ENCODE data around the gene NR1D1.

DNA sequence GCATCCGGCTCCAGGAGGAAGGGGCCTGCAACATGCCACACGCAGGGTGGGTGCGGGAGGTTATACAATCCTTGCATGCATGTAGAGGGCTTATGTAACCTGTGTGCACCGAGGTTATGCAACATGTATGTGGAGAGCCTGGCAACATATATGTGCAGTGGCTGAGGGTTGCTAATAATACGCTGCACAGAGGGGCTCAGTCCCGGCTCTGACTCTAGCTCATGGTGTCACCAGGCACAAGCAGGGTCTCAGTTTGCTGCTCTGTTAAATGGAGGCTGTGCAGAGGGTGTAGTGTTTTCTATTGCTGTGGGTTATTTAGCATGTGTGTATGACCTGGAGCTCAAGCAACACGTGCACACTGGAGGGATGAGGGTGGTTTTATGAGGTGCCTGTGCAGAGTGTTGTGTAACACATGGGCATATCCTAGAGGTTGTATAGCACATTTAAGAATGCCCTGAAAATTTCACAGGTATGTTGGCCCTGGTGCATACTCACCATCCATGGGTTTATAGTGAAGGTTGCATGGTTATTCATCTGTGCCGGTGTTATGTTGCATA, 24.4 kb downstream of the NR1D1 start:
- TF ChIP-seq, protein P1, sequence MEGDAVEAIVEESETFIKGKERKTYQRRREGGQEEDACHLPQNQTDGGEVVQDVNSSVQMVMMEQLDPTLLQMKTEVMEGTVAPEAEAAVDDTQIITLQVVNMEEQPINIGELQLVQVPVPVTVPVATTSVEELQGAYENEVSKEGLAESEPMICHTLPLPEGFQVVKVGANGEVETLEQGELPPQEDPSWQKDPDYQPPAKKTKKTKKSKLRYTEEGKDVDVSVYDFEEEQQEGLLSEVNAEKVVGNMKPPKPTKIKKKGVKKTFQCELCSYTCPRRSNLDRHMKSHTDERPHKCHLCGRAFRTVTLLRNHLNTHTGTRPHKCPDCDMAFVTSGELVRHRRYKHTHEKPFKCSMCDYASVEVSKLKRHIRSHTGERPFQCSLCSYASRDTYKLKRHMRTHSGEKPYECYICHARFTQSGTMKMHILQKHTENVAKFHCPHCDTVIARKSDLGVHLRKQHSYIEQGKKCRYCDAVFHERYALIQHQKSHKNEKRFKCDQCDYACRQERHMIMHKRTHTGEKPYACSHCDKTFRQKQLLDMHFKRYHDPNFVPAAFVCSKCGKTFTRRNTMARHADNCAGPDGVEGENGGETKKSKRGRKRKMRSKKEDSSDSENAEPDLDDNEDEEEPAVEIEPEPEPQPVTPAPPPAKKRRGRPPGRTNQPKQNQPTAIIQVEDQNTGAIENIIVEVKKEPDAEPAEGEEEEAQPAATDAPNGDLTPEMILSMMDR (IDR thresholded peaks at IDR 0.05), result no peak
- TF ChIP-seq POLR2A (IDR thresholded peaks at IDR 0.05), result no peak
- TF ChIP-seq EP300 (IDR thresholded peaks at IDR 0.05), result no peak

All from upper lobe of left lung (tissue), 4 donors.